Type B pancreatic cell (in vitro differentiated cells): ENCODE data around the gene BEST2. TPM values are rescaled to one million over a fixed set of nuclear protein-coding genes. Genes with fewer than 3 reads are reported as not detected.

ENCODE experiments used
- DNase-seq: peaks from one replicate; pipeline ENCODE4 v3.0.0; 2021; ENCODE audit warnings: mixed read lengths; ENCODE audit not compliant: unreplicated experiment; ENCODE audit errors: extremely low spot score
- H3K27ac Mint-ChIP-seq: 2 replicates; pipeline ENCODE4 v1.8.0; 2021; ENCODE audit warnings: mild to moderate bottlenecking, mixed read lengths
- H3K27me3 Mint-ChIP-seq: 2 replicates; pipeline ENCODE4 v1.8.0; 2021; ENCODE audit warnings: mixed read lengths
- H3K36me3 Mint-ChIP-seq: 2 replicates; pipeline ENCODE4 v1.8.0; 2021; ENCODE audit warnings: mixed read lengths
- H3K4me1 Mint-ChIP-seq: one replicate; pipeline ENCODE4 v1.8.0; 2021; ENCODE audit warnings: mixed read lengths; ENCODE audit not compliant: unreplicated experiment
- H3K4me3 Mint-ChIP-seq: 2 replicates; pipeline ENCODE4 v1.8.0; 2021; ENCODE audit warnings: mild to moderate bottlenecking, mixed read lengths
- H3K9me3 Mint-ChIP-seq: 2 replicates; pipeline ENCODE4 v1.8.0; 2021; ENCODE audit warnings: mixed read lengths
- CTCF ChIP-seq: fragments of 200-600 bp; sonication (generic); conservative IDR thresholded peaks from 2 replicates; pipeline ENCODE4 v1.5.0; 2021; ENCODE audit warnings: antibody characterized with exemption, mild to moderate bottlenecking
- total RNA-seq: library from RNA; stranded (reverse); gene quantifications from 2 replicates; pipeline ENCODE4 v1.2.1, GENCODE V29; 2021; ENCODE audit warnings: low replicate concordance

The BEST2 gene
- total RNA-seq, 1 donor from 2014 or later: 0.14 TPM

DNA sequence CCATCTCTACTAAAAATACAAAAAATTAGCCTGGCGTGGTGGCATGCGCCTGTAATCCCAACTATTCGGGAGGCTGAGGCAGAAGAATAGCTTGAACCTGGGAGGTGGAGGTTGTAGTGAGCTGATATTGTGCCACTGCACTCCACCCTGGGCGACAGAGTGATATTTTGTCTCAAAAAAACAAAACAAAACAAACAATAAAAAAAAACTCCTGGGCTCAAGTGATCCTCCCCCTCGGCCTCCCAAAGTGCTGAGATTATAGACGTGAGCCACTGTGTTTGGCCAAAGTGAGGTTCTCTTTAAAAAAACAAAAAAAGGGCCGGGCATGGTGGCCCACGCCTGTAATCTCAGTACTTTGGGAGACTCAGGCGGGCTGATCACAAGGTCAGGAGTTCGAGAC, 35.9 kb downstream of the BEST2 start:
- Mint-ChIP-seq H3K27ac (no peak overlapping the region), H3K4me3 (no peak overlapping the region), H3K4me1 (peaks cover 26% of the 10 kb centered on the region), H3K36me3 (no peaks in the 10 kb centered on the region), H3K27me3 (no peaks in the 10 kb centered on the region), H3K9me3 (no peaks in the 10 kb centered on the region)
- no peak for DNase-seq
- no peak for TF ChIP-seq CTCF

DNA sequence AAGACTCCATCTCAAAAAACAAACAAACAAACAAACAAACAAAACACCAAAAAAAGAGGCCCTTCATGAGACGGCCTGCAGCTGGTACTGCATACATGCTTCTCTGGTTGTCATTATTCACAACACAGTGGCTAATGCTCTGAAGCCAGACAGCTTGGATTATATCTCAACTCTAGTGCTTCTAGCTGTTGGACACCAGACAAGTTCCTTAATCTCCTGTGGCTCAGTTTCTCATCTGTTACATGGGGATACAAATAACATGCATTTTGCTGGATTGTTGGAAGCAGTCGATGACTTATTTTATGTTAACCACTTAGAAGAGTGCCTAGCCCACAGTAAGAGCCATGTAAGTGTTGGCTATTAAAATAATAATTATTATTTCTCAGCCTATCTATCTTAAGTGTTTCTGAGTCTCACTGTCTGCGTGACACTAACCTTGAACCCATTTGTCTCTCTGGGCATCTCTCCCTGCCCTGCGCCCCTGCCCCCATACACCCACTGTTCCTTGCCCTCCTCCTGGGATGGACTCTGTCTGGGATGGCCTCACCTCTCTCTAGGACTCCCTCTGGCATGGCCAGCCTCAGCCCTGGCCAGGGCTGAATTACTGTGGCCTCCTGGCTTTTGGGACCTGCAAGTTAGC, 36.6 kb downstream of the BEST2 start:
- H3K4me1 Mint-ChIP-seq: peaks cover 26% of the 10 kb centered on the region
- DNase-seq: no peak
- H3K4me3 Mint-ChIP-seq: peak overlapping the region; percentile 77
- peak overlapping the region; percentile 93 for H3K27ac Mint-ChIP-seq
- no peaks in the 10 kb centered on the region for H3K9me3 Mint-ChIP-seq
- TF ChIP-seq CTCF: no peak
- no peaks in the 10 kb centered on the region for H3K36me3 Mint-ChIP-seq
- H3K27me3 Mint-ChIP-seq: no peaks in the 10 kb centered on the region

DNA sequence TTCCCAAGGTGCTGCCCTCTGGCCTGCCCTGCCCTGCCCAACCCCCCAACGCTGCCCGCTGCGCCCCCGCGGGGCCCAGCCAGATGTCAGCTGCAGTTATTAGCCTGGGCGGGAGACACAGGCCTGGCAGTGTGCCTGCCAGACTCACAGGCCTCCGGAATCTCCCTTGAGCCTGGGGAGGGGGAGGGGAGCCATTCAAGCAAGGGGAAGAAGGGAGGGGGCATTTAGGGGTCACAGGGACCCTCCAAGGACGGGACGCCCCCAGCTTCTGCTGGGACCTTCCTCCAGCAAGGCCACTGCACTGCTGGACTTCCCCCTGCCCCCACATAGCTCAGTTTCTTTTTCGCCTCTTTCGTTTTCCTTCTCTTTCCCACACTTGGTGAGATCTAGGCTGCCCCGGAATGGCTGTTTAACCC, 37.1 kb downstream of the BEST2 start:
- Mint-ChIP-seq H3K27me3 (no peaks in the 10 kb centered on the region), H3K9me3 (no peaks in the 10 kb centered on the region), H3K27ac (peak overlapping the region; percentile 93), H3K4me3 (peak overlapping the region; percentile 85), H3K4me1 (peaks cover 23% of the 10 kb centered on the region), H3K36me3 (no peaks in the 10 kb centered on the region)
- DNase-seq: no peak
- TF ChIP-seq CTCF: no peak

- Mint-ChIP-seq H3K27ac (peak overlapping the region; percentile 93), H3K4me3 (peak overlapping the region; percentile 85), H3K4me1 (peaks cover 26% of the 10 kb centered on the region), H3K36me3 (no peaks in the 10 kb centered on the region), H3K27me3 (no peaks in the 10 kb centered on the region), H3K9me3 (no peaks in the 10 kb centered on the region)
- no peak for TF ChIP-seq CTCF
- DNase-seq: no peak
These were observed 37.7 kb downstream of the BEST2 start for GRCh38 chr19:12789098-12789903.

DNA sequence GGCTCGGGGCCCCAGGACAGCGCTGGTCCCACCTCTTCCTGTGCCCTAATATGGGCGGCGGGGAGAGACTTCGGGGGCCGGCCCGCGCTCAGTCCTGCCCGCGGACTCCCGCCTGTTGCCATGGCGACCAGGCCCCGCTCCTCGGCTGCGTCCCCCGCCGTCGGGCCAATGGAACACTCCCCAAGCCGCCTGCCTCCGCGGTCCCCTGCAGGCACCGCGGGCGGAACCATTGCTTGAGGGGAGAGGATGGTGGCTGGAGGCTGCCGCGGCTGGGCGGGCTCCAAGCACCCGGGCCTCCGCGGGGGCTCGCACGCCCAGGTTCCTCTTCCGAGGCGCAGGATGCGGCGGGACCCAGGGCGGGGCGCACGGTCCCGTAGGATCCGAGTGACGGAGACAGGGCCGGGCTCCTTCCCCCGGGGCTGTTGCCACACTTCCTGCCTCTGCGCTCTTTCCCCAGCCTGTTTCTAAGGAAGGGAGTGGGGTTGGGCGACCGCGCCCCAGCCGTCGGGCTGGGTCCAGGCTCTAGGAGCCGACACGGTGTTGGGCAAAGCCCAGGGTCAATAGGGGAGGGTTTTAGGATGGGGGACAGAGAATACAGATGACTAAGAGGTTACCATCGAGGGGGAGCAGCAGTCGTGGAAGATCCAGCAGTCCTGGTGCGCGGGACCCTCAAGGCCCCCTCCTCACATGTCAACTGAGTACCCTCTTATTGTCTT, 38.5 kb downstream of the BEST2 start:
- DNase-seq: peak; percentile 94
- peak overlapping the region; percentile 98 for H3K27ac Mint-ChIP-seq
- no peaks in the 10 kb centered on the region for H3K36me3 Mint-ChIP-seq
- TF ChIP-seq CTCF: no peak
- H3K4me3 Mint-ChIP-seq: peak overlapping the region; percentile 94
- peaks cover 28% of the 10 kb centered on the region for H3K4me1 Mint-ChIP-seq
- H3K27me3 Mint-ChIP-seq: no peaks in the 10 kb centered on the region
- no peaks in the 10 kb centered on the region for H3K9me3 Mint-ChIP-seq
